ENCODE results near the gene PCNX2. TPM values are rescaled to one million over a fixed set of nuclear protein-coding genes. Genes with fewer than 3 reads are reported as not detected.
"Not testable (repeated sequence)": the region's sequence is repeated elsewhere in the genome, so short reads cannot be mapped to it uniquely, and the experiment has no call there.

PCNX2 gene
- total RNA-seq, 1 donor from 2014 or later: 48.8 TPM

DNA sequence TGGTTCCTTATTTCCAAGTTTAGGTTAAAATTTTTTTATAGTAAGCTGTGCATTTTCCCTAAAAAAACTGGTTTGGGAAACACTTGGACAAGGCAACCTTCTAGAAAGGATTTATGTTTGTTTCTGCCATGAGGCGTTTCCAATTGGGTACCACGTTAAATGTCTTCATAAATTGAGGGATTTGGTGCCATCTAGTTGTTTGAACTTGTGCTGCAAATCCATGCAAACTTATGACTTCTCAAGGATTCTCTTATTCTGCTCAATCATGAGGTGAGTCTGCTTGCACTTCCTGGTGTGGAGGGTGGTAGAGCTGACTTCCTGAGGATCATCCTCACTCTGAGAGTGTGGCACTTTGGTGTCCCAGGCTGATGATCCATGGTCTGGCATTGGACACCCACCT lies 123.3 kb downstream of the PCNX2 start:
- intact Hi-C loops (cut with micrococcal nuclease): no loop called here

DNA sequence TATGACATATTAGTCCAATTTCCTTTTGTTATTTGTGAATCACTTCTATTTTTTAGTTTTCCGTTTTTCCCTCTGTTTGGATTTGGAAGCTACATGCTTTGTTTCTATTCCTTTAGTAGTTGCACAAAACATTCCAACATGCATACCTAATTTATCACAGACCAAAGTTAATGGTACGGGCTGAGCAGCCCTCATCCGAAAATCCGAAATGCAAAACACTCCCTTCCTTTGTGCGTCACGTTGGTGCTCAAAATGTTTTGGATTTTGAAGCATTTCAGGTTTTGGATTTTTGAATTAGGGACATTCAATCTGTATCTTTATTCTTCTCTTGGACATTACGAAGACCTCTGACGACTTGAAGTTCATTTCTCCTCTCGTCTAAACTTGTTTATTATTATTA lies 124.8 kb downstream of the PCNX2 start:
- intact Hi-C loops (cut with micrococcal nuclease): no loop called here

DNA sequence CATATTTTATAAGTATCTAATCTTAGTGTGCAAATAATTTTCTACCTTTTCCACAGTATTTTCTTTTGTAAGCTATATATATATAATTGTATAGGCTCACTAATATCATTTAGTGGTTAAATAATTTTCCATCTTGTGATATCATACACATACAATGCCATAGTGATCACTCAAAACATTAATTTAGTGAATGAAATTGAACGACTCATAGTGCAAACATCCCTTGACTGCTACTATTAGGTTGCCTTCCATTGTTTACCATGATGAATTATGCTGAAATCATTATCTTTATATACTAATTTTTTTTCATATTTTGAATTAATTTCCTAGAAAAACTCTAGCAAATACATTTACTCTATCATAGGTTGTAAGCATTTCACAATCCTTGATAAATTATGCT lies 127.1 kb downstream of the PCNX2 start:
- intact Hi-C loops (cut with micrococcal nuclease): no loop called here

DNA sequence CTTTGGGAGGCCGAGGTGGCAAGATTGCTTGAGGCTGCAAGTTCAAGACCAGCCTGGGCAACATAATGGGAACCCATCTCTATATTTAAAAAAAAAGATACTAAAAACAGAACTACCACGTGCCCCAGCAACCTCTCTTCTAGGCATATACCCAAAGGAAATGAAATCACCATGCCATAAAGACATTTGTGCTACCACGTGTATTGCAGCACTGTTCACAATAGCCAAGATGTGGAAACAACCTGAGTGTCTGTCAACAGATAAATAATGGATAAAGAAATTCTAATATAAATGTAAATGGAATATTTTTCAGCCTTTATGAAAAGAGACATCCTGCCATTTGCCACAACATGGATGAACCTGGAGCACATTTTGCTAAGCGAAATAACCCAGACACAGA lies 128.6 kb downstream of the PCNX2 start:
- intact Hi-C loops (cut with micrococcal nuclease): no loop called here

DNA sequence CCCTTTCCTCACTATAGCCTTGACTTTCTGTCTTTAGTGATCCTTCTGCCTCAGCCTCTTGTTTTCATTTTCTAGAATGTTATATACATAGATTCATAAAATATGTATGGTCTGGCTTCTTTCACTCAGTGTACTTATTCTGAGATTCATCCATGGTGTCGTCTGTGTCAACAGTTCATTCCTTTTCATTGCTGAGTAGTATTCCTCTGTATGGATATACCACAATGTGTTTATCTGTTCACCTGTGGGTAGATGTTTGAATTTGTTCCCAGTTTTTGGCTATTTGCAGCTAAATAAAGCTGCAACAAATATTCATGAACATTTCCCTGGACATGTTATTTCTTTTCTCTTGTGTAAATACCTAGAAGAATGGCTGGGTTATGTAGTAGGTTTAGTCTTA lies 131.8 kb downstream of the PCNX2 start:
- intact Hi-C loops (cut with micrococcal nuclease): no loop called here

DNA sequence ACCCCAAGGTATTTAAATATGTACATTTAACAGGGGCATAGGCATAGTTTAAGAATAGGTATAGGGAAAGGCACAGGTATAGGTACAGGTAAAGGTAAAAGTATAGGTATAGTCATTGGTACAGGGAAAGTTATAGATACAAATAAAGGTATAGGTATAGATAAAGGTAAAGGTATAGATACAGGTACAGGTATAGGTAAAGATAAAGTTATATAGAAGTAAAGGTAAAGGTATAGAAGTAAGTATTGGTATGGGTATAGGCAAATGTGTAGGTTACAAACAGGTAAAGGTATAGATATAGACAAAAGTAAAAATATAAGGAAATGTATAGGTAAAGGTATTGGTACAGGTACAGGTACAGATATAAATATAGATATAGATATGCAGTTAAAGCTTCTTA lies 137.2 kb downstream of the PCNX2 start:
- intact Hi-C loops (cut with micrococcal nuclease): no loop called here

DNA sequence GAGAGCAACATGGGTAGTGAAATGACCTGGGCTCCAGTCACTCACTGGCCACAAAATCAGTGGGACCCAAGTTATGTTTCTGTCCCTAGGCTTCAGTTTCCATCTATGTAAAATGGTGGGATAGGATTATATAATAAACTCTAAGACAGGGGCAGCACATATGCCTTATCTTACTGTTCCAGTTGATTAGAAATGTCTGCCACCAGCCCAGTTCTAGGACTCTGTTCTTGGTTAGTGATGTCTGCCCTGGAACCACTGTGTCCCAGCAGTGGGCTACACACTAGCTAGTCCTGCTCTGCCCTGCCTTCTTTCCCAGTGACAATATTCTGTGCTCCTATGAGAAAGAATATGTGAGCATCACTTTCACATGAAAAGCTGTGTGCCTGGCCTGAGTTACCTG lies 138.3 kb downstream of the PCNX2 start:
- intact Hi-C loops (cut with micrococcal nuclease): no loop called here

DNA sequence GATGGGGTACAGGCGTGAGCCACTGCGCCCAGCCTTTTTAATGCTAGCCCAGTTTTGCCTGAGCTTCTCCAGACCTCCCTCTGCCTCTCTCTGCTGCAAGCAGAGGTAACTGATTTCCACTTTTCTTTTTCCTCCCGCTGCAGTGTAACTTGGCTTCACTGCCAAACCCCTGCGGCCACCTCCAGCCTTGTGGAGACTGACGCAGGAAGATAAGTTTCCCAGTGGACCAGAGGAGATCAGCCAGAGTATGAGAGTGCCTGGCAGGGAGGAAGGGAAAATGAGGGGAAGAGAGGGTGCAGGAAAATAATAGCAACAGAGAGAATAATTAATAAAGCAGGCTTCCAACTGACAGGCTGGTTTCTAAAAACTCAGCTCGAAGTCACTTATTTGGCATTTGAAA lies 143.7 kb downstream of the PCNX2 start:
- intact Hi-C loops (cut with micrococcal nuclease): no loop called here

DNA sequence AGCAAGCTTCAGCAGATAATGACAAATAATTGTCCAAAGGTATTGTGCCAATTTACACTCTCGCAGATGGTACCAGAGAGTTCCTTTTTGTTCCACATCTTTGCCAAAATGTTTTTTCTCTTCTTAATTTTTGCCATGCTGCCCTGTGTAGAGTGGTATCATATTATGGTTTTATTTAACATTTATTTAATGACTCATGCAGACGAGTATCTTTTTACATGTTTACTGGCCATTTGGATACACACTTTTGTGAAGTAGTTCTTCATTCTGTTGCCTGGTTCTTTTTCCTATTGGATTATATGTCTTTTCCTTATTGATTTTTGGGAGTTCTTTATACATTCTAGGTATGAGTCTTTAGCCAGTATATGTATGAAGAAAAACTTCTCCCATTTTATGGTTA lies 151.1 kb downstream of the PCNX2 start:
- intact Hi-C loops (cut with micrococcal nuclease): no loop called here

DNA sequence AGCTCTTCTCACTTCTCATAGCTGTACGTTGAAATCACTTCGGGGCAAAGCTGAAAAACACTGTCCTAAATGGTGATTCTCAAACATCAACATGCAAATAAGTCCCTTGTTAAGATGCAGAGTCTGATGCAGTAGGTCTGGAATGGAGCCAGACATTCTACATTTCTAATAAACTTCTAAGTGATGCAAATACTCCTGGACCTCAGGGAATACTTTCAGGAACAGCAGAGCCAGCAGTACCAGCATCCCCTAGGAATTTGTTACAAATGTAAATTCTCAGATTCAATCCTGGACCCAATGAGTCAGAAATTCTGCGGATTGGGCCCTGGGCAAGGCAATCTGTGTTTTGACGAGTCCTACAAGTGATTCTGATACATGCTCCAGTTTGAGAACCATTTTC lies 152.3 kb downstream of the PCNX2 start:
- intact Hi-C loops (cut with micrococcal nuclease): no loop called here

DNA sequence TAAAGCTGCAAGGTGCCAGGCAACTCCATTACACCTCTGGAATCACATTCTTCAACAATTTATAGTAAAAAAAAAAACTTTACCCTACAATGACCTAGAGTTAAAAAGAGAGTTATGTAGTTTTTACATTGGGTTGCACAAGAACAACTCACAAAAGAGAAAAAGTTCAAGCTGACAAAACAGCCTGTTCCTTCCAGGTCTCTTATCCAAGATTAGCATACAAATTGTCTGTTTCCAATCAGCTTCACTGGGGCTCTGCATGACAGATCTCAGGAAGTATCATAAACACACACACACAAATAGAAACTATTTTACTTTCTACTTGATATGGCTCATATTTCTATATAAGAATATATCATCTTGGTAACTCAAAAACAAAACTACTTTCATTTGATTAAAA lies 154.6 kb downstream of the PCNX2 start:
- intact Hi-C loops (cut with micrococcal nuclease): no loop called here

DNA sequence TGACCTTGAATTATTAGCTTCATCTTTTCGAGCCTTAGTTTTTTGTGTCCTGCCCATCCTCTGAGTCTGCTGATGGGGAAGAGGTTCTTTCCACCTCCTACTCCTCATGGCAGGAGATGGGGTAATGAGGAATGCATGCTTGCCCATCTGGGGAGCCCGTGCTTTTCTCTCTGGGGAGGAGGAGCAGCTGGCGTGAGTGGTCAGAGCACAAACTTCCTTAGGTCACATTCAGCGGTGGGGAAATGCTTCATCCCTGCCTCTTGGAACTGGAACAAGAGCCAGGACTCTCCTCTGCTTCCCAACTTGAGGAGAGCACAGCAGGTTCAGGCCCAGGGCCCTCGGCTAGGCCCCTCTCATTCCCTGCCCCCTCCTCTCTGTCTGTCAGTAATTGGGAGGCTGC lies 155.0 kb downstream of the PCNX2 start:
- intact Hi-C loops (cut with micrococcal nuclease): no loop called here

DNA sequence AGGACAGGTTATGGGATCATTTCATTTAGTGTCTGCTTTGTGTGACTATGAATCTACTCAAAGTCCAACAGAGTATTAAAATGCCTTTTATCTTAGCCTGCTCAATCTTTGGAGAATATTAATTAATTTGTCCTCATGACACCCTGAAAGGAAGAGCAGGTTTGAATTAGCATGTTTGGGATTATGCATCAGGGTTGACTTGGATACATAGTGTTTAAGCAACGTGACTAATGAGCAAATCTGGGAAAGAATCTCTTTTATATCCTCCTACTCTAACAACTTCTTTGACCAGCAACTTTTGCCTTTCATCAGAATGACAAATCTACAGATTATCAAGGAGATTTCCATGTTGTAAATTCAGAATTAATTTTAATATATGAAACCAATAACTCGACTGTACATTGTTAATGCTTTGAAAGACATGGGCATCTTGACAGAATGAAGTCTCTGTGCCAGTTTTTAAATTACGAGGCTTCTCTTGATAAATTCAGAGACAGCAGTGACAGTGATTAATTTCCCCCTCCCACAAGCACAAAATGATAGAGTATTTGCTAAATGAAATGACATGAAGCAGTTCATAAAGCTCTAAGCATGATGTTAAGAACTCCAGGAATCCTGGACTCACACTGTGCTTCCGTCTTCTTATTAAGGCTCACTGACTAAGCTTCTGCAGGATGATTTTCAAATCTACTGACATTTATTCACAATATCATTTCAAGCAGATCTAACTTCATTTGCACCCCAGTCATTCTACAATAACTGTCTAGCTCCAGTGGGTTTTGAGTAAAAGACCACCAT lies 156.5 kb downstream of the PCNX2 start:
- intact Hi-C loops (cut with micrococcal nuclease): no loop called here

DNA sequence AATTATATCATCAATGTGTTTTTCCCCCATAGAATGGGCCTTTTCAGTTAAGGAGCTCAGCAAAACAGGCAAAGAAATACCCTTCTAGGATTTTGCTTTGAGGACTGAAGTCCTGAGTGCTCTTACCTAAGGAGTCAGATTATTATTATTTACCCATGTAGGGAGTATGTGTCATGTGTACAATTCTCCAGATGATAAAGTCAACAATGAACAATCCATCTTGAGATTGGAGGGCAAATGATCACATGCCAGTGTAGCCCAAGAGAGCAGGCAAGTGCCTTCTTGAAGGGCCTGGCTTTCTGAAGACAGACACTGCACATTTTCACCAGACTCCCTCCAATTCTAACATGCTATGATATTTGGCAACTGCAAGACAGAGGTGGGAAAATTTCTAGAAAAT lies 159.7 kb downstream of the PCNX2 start:
- intact Hi-C loops (cut with micrococcal nuclease): no loop called here

DNA sequence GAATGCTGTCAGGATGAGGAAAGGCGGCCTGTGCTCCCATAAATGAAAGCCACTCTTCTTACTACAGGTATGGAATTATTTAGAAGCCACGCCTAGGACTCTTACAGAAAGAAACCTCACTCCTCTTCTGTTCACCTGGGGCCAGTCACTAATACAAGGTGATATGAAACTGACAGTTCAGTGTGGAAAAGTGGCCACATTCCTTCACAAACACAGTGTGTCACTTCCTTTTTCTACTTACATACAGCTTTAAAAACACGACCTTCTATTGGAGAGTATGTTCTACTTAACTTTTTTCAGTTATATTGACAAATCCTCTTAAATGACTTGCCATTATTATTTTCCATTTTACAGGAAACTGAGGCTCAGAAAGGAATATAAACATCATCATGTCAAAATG lies 163.1 kb downstream of the PCNX2 start:
- intact Hi-C loops (cut with micrococcal nuclease): no loop called here

DNA sequence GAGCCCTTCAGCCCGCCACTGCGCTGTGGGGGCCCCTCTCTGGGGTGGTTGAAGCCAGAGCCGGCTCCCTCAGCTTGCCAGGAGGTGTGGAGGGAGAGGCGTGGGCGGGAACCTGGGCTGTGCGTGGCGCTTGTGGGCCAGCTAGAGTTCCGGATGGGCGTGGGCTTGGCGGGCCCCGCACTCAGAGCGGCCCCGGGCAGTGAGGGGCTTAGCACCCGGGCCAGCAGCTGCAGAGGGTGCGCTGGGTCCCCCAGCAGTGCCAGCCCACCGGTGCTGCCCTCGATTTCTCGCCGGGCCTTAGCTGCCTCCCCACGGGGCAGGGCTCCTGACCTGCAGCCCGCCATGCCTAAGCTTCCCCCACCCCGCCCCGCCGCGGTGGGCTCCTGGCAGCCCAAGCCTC lies 166.5 kb downstream of the PCNX2 start:
- intact Hi-C loops (cut with micrococcal nuclease): not testable (repeated sequence)

DNA sequence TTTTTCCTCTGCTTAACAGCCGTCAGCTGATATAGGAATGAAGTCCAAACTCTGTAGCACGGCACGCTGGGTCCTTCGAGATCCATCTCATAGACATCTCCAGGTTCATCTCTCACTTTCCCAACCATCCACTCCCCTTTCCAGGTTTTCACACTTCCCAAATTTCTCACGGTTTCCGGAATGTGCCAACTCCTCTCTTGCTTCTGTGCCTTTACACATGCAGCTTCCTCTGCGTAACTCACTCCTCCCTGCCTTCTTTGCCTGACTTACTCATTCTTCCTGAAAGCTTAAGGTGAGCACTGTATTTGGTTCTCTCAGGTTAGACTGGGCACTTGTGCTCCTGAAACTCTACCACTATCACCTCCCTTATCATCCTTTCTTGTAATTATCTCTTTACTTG lies 168.4 kb downstream of the PCNX2 start:
- intact Hi-C loops (cut with micrococcal nuclease): no loop called here

DNA sequence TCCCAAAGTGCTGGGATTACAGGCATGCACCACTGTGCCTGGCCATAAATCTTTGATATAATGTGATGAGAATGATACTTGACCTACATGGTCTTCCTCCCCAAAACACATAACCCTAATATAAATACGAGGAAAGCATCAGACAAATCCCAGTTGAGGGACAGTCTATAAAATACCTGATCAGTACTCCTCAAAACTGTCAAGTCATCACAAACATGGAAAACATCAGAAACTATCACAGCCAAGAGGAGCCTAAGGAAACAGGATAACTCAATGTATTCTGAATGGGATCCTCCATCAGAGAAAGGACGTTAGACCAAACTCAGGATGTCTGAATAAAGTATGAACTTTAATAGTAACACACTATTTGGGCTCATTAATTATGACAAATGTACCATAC lies 172.7 kb downstream of the PCNX2 start:
- intact Hi-C loops (cut with micrococcal nuclease): no loop called here

DNA sequence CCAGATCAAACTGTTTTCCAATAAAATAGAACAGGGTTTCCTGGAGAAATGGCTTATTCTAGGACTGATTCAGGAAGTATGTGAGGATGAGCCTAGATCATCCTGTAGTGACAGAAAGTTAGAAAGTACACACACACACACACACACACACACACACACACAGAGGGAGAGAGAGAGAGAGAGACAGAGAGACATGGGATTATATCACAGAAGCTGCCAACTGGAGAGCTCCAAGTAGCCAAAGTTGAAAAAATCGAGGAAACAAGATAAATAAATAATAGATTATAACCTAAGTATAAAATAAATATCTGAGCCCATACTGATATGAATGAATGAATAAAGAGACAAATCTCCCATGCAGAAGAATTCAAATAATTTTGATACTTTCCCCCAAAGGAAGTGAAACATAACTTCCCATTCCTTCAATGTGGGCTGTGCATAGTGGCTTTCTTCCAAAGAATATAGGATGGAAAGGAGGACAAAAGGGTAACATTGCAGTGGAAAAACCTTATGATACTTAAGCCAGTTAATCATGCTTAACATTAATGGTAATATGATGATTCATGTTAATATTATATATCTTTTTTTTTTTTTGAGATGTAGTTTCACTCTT lies 173.5 kb downstream of the PCNX2 start:
- intact Hi-C loops (cut with micrococcal nuclease): no loop called here

DNA sequence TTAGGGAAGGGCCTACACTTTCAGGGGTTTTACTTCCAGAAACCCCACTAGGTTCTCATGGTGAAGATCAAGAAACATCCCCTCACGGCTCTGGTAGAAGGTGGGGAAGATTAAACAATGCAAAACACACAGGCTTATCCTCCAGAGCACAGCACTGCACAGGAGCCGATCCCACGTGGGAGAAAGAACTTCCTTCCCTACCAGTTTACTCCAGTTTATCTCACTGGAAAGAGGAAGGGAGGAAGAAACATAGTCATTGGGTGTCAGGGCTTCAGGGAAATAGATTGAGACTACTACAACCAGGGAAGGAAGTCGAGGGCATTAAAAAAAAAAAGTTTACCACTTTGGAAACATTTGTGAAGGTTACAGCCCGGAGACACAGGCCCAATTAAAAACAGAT lies 180.7 kb downstream of the PCNX2 start:
- intact Hi-C loops (cut with micrococcal nuclease): loop anchor here (5.0 to 10.0 kb wide), 4 partner anchors 182 to 1143 kb away; partner anchors contain the start of genes PCNX2 and SIPA1L2

DNA sequence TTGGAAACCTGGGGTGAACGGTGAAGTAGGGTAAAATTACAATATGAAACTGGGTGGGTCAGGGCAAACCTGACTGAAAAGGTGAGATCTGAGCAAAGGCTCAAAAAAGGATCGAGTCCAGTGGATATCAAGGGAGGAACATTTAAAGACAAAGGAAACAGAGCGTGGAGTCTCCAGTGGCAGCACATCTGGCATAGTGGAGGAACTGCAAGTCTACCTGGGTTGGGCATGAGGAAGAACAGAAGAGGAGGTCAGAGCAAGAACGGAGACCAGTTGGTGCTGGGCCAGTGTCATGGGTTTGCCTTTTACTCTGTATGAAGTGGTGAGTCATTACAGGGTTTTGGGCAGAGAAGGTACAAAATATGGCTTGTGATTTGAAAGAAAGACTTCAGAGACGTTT lies 181.4 kb downstream of the PCNX2 start:
- intact Hi-C loops (cut with micrococcal nuclease): loop anchor here (5.0 to 10.0 kb wide), 4 partner anchors 183 to 1142 kb away; partner anchors contain the start of genes PCNX2 and SIPA1L2

DNA sequence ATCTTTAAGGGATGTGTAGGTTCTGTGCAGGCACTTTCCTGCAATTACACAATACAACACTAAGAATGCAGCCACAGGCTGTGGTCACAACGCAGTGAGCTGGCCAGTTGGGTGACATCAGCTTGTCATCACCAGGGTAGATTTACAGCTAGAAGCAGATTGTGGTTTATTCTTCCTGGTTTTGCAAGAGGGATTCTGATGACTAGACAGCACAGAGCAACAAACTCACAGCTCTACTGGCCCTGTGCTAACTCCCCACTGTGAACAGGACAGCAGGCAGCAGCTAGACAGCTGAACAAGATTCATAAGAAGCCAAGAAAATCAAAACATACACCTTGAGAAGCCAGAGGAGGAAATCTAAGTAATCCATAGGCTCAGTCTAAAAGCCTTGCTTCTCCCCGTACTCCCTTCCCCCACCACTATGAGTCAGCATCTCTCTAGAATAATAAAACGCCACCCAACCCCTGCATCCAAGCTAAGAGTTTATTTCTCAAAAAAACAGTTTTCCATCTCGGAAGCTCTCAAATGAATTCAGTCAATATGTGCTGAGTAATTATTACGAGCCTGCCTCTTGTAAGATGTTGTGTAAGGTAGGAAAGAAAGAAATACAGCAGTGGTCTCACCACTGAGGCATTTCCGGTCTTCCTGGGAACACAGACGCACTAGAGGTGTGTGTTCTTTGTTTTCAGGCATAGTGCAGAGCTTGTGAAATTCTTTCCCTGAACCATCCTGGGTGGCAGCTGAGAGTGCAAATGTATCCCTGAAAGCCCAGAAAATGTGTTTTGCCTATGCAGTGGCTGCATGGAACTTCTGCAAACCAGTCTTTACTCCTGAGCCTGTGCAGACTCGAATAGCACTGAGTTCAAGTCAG lies 182.3 kb downstream of the PCNX2 start:
- intact Hi-C loops (cut with micrococcal nuclease): loop anchor here (2.0 to 10.0 kb wide), 6 partner anchors 162 to 1141 kb away; partner anchors contain the start of genes NTPCR, PCNX2 and SIPA1L2

Data from T-helper 1 cell treated with Interleukin-12 subunit alpha and Interleukin-12 subunit beta and Interleukin-4 antibody, amounts not matched to agents 30 ng/mL and 1 ng/mL, for 36 hours (primary cell).